OCI-LY7 (cell line): ENCODE results near the gene GLIS2. TPM values are rescaled to one million over a fixed set of nuclear protein-coding genes. Genes with fewer than 3 reads are reported as not detected.

Source experiments
- BruUV-seq: library from RNA; stranded (reverse); fragments of 400-500 nt; replicated peaks from 2 replicates; lab custom pipeline; 2021; lab: Mats Ljungman, UMichigan
- CTCF ChIA-PET: fragments of 300-600 bp; sonication (Branson Sonifier 250); formaldehyde crosslinking; loops from one replicate; lab custom pipeline; 2022; ENCODE audit warnings: antibody characterized with exemption; ENCODE audit not compliant: unreplicated experiment; lab: Charles Lee
- POLR2A ChIA-PET: fragments of 300-600 bp; sonication (Branson Sonifier 250); formaldehyde crosslinking; loops from one replicate; lab custom pipeline; 2022; ENCODE audit warnings: antibody characterized with exemption; lab: Charles Lee
- DNase-seq: peaks from one replicate; pipeline ENCODE4 v3.0.0-alpha.2; 2015; ENCODE audit warnings: low spot score
- H2AFZ ChIP-seq: fragments of 200-600 bp; sonication (generic), shearing (Covaris generic); 2 replicates; pipeline ENCODE4 v1.6.1; 2014; ENCODE audit warnings: mild to moderate bottlenecking, antibody characterized with exemption, low read length, moderate library complexity
- H3K27ac ChIP-seq: fragments of 200-600 bp; sonication (generic); 2 replicates; pipeline ENCODE4 v1.5.1; 2014; ENCODE audit warnings: mixed run types, low read depth, mild to moderate bottlenecking, moderate library complexity, low read length, inconsistent platforms; ENCODE audit not compliant: poor library complexity, severe bottlenecking
- H3K36me3 ChIP-seq: fragments of 200-600 bp; sonication (generic); 2 replicates; pipeline ENCODE4 v1.6.1; 2014; ENCODE audit warnings: mild to moderate bottlenecking, antibody characterized with exemption, low read length, moderate library complexity, mixed read lengths; ENCODE audit not compliant: insufficient read depth
- H3K4me1 ChIP-seq: fragments of 200-600 bp; sonication (generic); 2 replicates; pipeline ENCODE4 v1.5.1; 2014; ENCODE audit warnings: mild to moderate bottlenecking, low read length; ENCODE audit not compliant: insufficient read depth, poor library complexity, severe bottlenecking
- H3K4me2 ChIP-seq: fragments of 200-600 bp; sonication (generic); 2 replicates; pipeline ENCODE4 v1.6.1; 2014; ENCODE audit warnings: mild to moderate bottlenecking, low read length
- H3K4me3 ChIP-seq: fragments of 200-600 bp; sonication (generic); 2 replicates; pipeline ENCODE4 v1.5.1; 2014; ENCODE audit warnings: mild to moderate bottlenecking, low read depth, low read length; ENCODE audit not compliant: poor library complexity, severe bottlenecking
- H3K79me2 ChIP-seq: fragments of 200-600 bp; sonication (generic); 2 replicates; pipeline ENCODE4 v1.6.1; 2016; ENCODE audit warnings: low read depth, mild to moderate bottlenecking, low read length, moderate library complexity, mixed read lengths; ENCODE audit not compliant: insufficient read depth
- H3K9me2 ChIP-seq: fragments of 200-600 bp; sonication (generic); 2 replicates; pipeline ENCODE4 v1.6.1; 2016; ENCODE audit warnings: mild to moderate bottlenecking, low read length, mixed read lengths; ENCODE audit not compliant: insufficient read depth
- H3K9me3 ChIP-seq: fragments of 200-600 bp; sonication (generic); 2 replicates; pipeline ENCODE4 v1.6.1; 2014; ENCODE audit warnings: mild to moderate bottlenecking, mixed run types, low read length, mixed read lengths
- H4K20me1 ChIP-seq: fragments of 200-600 bp; sonication (generic); 2 replicates; pipeline ENCODE4 v1.6.1; 2014; ENCODE audit warnings: mild to moderate bottlenecking, antibody characterized with exemption, low read length, moderate library complexity, mixed read lengths; ENCODE audit not compliant: insufficient read depth
- CTCF ChIP-seq: fragments of 200-600 bp; sonication (generic); conservative IDR thresholded peaks from 2 replicates; pipeline ENCODE4 v1.5.1; 2014; ENCODE audit warnings: mild to moderate bottlenecking, antibody characterized with exemption, low read length, moderate library complexity, mixed read lengths
- EZH2phosphoT487 ChIP-seq: fragments of 200-600 bp; sonication (generic); IDR thresholded peaks from 2 replicates; pipeline ENCODE4 v1.6.1; 2018; ENCODE audit warnings: low read depth, borderline replicate concordance, mild to moderate bottlenecking, mixed run types, antibody characterized with exemption, low read length, moderate library complexity, mixed read lengths
- intact Hi-C: fragments of 100-400 bp; cut with micrococcal nuclease; formaldehyde crosslinking; loops from one replicate; pipeline ENCODE4 v1.10.0; 2022; ENCODE audit not compliant: unreplicated experiment
- total RNA-seq, 2 experiments: library from RNA; depleted of rRNA in 1 of 2; stranded (reverse); fragments of >200 nt in 1 of 2; shearing (Covaris generic) in 1 of 2; gene quantifications; 2 replicates each; pipeline ENCODE4 v1.2.3, GENCODE V29; 2014 to 2022

Gene GLIS2
- total RNA-seq, 2 experiments from 2014 or later, result 0.08 TPM; not detected in 1

DNA sequence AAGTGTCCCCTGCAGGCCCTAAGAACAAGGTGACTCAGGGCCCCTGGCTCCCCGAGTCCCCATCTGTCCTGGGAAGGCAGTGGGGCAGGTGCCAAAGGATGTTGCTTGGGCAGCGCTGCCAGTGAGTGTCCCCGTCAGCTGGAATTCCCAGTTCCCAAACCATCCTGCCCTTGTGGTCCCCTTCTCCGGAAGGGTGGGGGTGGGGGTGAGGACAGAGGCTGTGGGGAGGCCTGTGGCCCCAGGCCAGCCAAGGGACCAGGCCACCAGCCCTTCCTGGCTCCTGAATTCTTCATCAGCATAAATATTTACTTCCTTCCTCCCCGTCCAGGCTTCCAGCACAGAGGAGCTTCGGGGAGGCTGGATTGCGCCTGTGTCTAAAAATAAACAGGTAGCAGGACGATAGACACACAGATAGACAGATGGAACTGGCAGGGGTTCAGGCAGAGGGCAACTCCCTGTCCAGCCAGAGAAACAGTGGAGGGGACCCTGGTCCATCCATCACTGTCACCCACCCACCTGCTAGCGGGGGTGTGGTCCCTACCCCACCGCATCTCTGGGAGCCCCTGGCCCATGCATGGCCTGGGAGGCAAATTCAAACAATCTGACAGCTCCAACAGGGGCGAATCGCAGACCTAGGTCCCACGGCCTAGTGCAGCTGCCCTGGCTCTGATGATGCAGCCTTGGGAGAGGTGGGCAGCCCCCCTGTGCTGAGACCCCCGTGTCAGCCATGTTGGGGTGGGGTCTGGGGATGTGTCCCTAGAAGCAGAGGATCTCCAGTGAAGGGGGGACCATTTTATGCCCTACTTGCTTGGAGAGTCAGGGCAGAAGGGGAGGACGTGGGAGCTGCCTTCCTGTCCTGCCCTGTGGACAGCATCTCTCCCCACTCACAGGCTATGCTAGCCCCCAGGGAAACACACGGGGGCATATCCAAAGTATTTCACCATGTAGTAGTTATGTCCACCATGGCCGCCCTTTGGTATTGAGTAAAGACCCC lies 13.2 kb downstream of the GLIS2 start:
- no peak overlapping the region for H3K4me2 ChIP-seq
- POLR2A ChIA-PET, result no interaction called here
- no peak overlapping the region for H3K4me3 ChIP-seq
- intact Hi-C loops, result no loop called here
- H3K27ac ChIP-seq, result no peak overlapping the region
- no peaks in the 10 kb centered on the region for H3K9me2 ChIP-seq
- no peak for TF ChIP-seq EZH2phosphoT487
- TF ChIP-seq CTCF, result no peak
- no peak overlapping the region for H2AFZ ChIP-seq
- peaks cover 10% of the 10 kb centered on the region for H3K4me1 ChIP-seq
- no peaks in the 10 kb centered on the region for H4K20me1 ChIP-seq
- CTCF ChIA-PET, result interaction anchor here (1.0 kb wide), 1 partner anchor 22 kb away, joined by 3 read pairs; no protein-coding TSS in a partner anchor
- H3K36me3 ChIP-seq, result no peaks in the 10 kb centered on the region
- DNase-seq, result no peak
- no peaks in the 10 kb centered on the region for H3K79me2 ChIP-seq
- no peaks in the 10 kb centered on the region for H3K9me3 ChIP-seq
- no TSS peak for BruUV-seq

DNA sequence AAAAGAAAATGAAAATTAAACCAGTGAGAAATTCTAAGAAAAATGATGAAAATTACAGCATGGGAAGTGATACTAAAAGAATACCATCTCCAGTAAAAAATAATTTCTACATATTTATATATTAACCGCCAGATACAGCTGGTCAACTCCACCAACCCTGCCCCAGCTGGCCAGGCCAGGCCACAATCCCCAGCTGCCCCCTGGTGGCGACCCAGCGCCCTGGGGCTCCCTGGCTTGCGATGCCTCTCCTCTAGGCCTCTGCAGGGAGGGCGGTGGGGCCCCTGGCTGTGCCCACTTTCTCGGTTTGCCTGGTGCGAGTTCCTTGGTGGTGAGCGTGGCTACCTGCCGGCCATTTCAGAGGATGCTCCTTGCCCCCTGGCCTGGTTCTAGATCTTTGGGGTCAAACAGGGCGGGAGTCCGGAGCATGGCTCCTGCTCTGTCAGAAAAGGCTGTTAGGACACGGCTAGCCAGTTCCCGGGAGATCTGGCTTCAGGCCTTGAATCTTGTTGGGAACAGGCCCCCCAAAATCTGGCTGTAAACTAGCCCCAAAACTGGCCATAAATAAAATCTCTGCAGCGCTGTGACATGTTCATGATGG lies 14.5 kb downstream of the GLIS2 start:
- H3K79me2 ChIP-seq, result no peaks in the 10 kb centered on the region
- TF ChIP-seq EZH2phosphoT487 (no peak), CTCF (peak; percentile 97)
- ChIA-PET POLR2A (no interaction called here), CTCF (no interaction called here)
- no peak overlapping the region for H3K27ac ChIP-seq
- H2AFZ ChIP-seq, result no peak overlapping the region
- intact Hi-C loops, result loop anchor here (1.0 kb wide), 3 partner anchors 21 to 130 kb away; no protein-coding TSS in a partner anchor
- no TSS peak for BruUV-seq
- H3K4me3 ChIP-seq, result no peak overlapping the region
- no peak overlapping the region for H3K4me2 ChIP-seq
- DNase-seq, result peak; percentile 71
- no peaks in the 10 kb centered on the region for H3K9me3 ChIP-seq
- no peaks in the 10 kb centered on the region for H3K36me3 ChIP-seq
- H4K20me1 ChIP-seq, result no peaks in the 10 kb centered on the region
- peaks cover 10% of the 10 kb centered on the region for H3K4me1 ChIP-seq
- H3K9me2 ChIP-seq, result no peaks in the 10 kb centered on the region
